Effector memory CD4-positive, alpha-beta T cell (primary cell): ENCODE results near the gene BCS1L.

ENCODE experiments used
- DNase-seq, 3 donors: peaks; one replicate each; pipeline ENCODE4 v3.0.0-alpha.2; 2020
- H3K27ac ChIP-seq: 2 replicates; pipeline ENCODE4 v1.7.0; 2013; ENCODE audit warnings: mild to moderate bottlenecking, low read length, moderate library complexity; ENCODE audit not compliant: insufficient read depth, poor library complexity, severe bottlenecking
- H3K27me3 ChIP-seq: replicated peaks from 2 replicates; pipeline ENCODE4 v1.7.0; 2013; ENCODE audit warnings: mild to moderate bottlenecking, low read length; ENCODE audit not compliant: insufficient read depth, control insufficient read depth, poor library complexity, severe bottlenecking
- H3K36me3 ChIP-seq: 2 replicates; pipeline ENCODE4 v1.7.0; 2013; ENCODE audit warnings: mild to moderate bottlenecking, low read length, moderate library complexity; ENCODE audit not compliant: control insufficient read depth, insufficient read depth
- H3K4me1 ChIP-seq: 2 replicates; pipeline ENCODE4 v1.7.0; 2013; ENCODE audit warnings: low read length, mild to moderate bottlenecking; ENCODE audit not compliant: control insufficient read depth, insufficient read depth, poor library complexity, severe bottlenecking
- H3K4me3 ChIP-seq: 2 replicates; pipeline ENCODE4 v1.7.0; 2013; ENCODE audit warnings: low read length, low read depth, mild to moderate bottlenecking; ENCODE audit not compliant: insufficient read depth, poor library complexity, severe bottlenecking
- H3K9me3 ChIP-seq: 2 replicates; pipeline ENCODE4 v1.7.0; 2013; ENCODE audit warnings: mild to moderate bottlenecking, low read length, moderate library complexity; ENCODE audit not compliant: control insufficient read depth

BCS1L gene

GRCh38 chr2:218635719-218636118 lies 23.8 kb upstream of the BCS1L start:
- H3K27me3 ChIP-seq, result no peaks in the 10 kb centered on the region
- no peaks in the 10 kb centered on the region for H3K4me1 ChIP-seq
- H3K4me3 ChIP-seq, result no peak overlapping the region
- no peaks in the 10 kb centered on the region for H3K9me3 ChIP-seq
- H3K27ac ChIP-seq, result no peak overlapping the region
- no peak for DNase-seq
- H3K36me3 ChIP-seq, result peaks cover 56% of the 10 kb centered on the region

GRCh38 chr2:218638372-218638771 lies 21.1 kb upstream of the BCS1L start:
- no peaks in the 10 kb centered on the region for H3K27me3 ChIP-seq
- peaks cover 77% of the 10 kb centered on the region for H3K36me3 ChIP-seq
- H3K4me1 ChIP-seq, result no peaks in the 10 kb centered on the region
- no peaks in the 10 kb centered on the region for H3K9me3 ChIP-seq
- H3K27ac ChIP-seq, result no peak overlapping the region
- DNase-seq, result no peak
- H3K4me3 ChIP-seq, result no peak overlapping the region

- no peak overlapping the region for H3K27ac ChIP-seq
- no peaks in the 10 kb centered on the region for H3K27me3 ChIP-seq
- no peak for DNase-seq
- no peak overlapping the region for H3K4me3 ChIP-seq
- no peaks in the 10 kb centered on the region for H3K4me1 ChIP-seq
- peaks cover 85% of the 10 kb centered on the region for H3K36me3 ChIP-seq
- no peaks in the 10 kb centered on the region for H3K9me3 ChIP-seq
Measured at GRCh38 chr2:218642121-218642656, 17.3 kb upstream of the BCS1L start.

- Histone ChIP-seq H3K27ac (no peak overlapping the region), H3K4me3 (no peak overlapping the region), H3K4me1 (peaks cover 3% of the 10 kb centered on the region), H3K9me3 (no peaks in the 10 kb centered on the region), H3K36me3 (peaks cover 84% of the 10 kb centered on the region), H3K27me3 (no peaks in the 10 kb centered on the region)
- DNase-seq, result no peak
Measured at GRCh38 chr2:218642786-218643185, 16.7 kb upstream of the BCS1L start.

GRCh38 chr2:218643751-218644310 lies 15.7 kb upstream of the BCS1L start:
- no peak overlapping the region for H3K4me3 ChIP-seq
- peaks cover 3% of the 10 kb centered on the region for H3K4me1 ChIP-seq
- H3K9me3 ChIP-seq, result no peaks in the 10 kb centered on the region
- no peaks in the 10 kb centered on the region for H3K27me3 ChIP-seq
- no peak overlapping the region for H3K27ac ChIP-seq
- DNase-seq, result no peak
- H3K36me3 ChIP-seq, result peaks cover 83% of the 10 kb centered on the region

GRCh38 chr2:218644721-218645120 lies 14.8 kb upstream of the BCS1L start:
- H3K9me3 ChIP-seq, result no peaks in the 10 kb centered on the region
- no peak overlapping the region for H3K27ac ChIP-seq
- DNase-seq, result no peak
- H3K4me3 ChIP-seq, result no peak overlapping the region
- H3K4me1 ChIP-seq, result peaks cover 3% of the 10 kb centered on the region
- peaks cover 85% of the 10 kb centered on the region for H3K36me3 ChIP-seq
- H3K27me3 ChIP-seq, result no peaks in the 10 kb centered on the region

GRCh38 chr2:218645126-218645525 lies 14.4 kb upstream of the BCS1L start:
- DNase-seq, result no peak
- Histone ChIP-seq H3K36me3 (peaks cover 86% of the 10 kb centered on the region), H3K27me3 (no peaks in the 10 kb centered on the region), H3K27ac (no peak overlapping the region), H3K9me3 (no peaks in the 10 kb centered on the region), H3K4me1 (peaks cover 3% of the 10 kb centered on the region), H3K4me3 (no peak overlapping the region)

GRCh38 chr2:218648088-218648786 lies 11.2 kb upstream of the BCS1L start:
- peaks cover 86% of the 10 kb centered on the region for H3K36me3 ChIP-seq
- H3K27me3 ChIP-seq, result no peaks in the 10 kb centered on the region
- peaks cover 3% of the 10 kb centered on the region for H3K4me1 ChIP-seq
- H3K27ac ChIP-seq, result no peak overlapping the region
- no peak overlapping the region for H3K4me3 ChIP-seq
- DNase-seq, result peak in 1 of 3 donors; percentile 23
- H3K9me3 ChIP-seq, result no peaks in the 10 kb centered on the region

- Histone ChIP-seq H3K27ac (no peak overlapping the region), H3K4me1 (peaks cover 3% of the 10 kb centered on the region), H3K36me3 (peaks cover 84% of the 10 kb centered on the region), H3K9me3 (no peaks in the 10 kb centered on the region), H3K4me3 (no peak overlapping the region), H3K27me3 (no peaks in the 10 kb centered on the region)
- DNase-seq, result no peak
Measured at GRCh38 chr2:218648787-218649100, 10.7 kb upstream of the BCS1L start.

- Histone ChIP-seq H3K27ac (no peak overlapping the region), H3K4me3 (no peak overlapping the region), H3K9me3 (no peaks in the 10 kb centered on the region), H3K27me3 (no peaks in the 10 kb centered on the region), H3K36me3 (peaks cover 48% of the 10 kb centered on the region), H3K4me1 (peaks cover 8% of the 10 kb centered on the region)
- DNase-seq, result no peak
Measured at GRCh38 chr2:218655751-218656150, 3.7 kb upstream of the BCS1L start.
